Stomach (tissue), 4 donors: Measurements from ENCODE around the gene ORMDL3.

Experiments used
- EP300 ChIP-seq: sonication (generic); formaldehyde crosslinking; IDR thresholded peaks from one replicate; pipeline ENCODE4 v1.6.1; 2017; ENCODE audit warnings: antibody characterized with exemption
- POLR2A ChIP-seq, 4 donors: fragments of 450-650 bp; IDR thresholded peaks; one replicate each; pipeline ENCODE4 v1.6.1; 2016; ENCODE audit warnings: antibody characterized with exemption in 4 of 4, control low read depth in 2 of 4, mild to moderate bottlenecking in 1 of 4, moderate library complexity in 1 of 4
- POLR2AphosphoS5 ChIP-seq, 3 donors: sonication (generic); formaldehyde crosslinking; IDR thresholded peaks; one replicate each; pipeline ENCODE4 v1.6.1; 2016; ENCODE audit warnings: antibody characterized with exemption in 3 of 3
- TF ChIP-seq, protein P1 (sequence below), 7 experiments: fragments of 450-650 bp in 4 of 7; fragments of 200-600 bp in 3 of 7; sonication (generic) in 3 of 7; IDR thresholded peaks; one replicate each; pipeline ENCODE4 v1.5.1; 2016 to 2019; ENCODE audit warnings: antibody characterized with exemption in 7 of 7, control low read depth in 2 of 7, mild to moderate bottlenecking in 1 of 7

GRCh38 chr17:39872751-39873150 is 54.6 kb downstream of the ORMDL3 start:
- TF ChIP-seq, protein P1, sequence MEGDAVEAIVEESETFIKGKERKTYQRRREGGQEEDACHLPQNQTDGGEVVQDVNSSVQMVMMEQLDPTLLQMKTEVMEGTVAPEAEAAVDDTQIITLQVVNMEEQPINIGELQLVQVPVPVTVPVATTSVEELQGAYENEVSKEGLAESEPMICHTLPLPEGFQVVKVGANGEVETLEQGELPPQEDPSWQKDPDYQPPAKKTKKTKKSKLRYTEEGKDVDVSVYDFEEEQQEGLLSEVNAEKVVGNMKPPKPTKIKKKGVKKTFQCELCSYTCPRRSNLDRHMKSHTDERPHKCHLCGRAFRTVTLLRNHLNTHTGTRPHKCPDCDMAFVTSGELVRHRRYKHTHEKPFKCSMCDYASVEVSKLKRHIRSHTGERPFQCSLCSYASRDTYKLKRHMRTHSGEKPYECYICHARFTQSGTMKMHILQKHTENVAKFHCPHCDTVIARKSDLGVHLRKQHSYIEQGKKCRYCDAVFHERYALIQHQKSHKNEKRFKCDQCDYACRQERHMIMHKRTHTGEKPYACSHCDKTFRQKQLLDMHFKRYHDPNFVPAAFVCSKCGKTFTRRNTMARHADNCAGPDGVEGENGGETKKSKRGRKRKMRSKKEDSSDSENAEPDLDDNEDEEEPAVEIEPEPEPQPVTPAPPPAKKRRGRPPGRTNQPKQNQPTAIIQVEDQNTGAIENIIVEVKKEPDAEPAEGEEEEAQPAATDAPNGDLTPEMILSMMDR (IDR thresholded peaks at IDR 0.05) = no peak
- TF ChIP-seq EP300 = no peak
- no peak for TF ChIP-seq POLR2A (IDR thresholded peaks at IDR 0.05)
- TF ChIP-seq POLR2AphosphoS5 (IDR thresholded peaks at IDR 0.05) = no peak
